Thyroid gland (tissue), 4 donors: ENCODE data around the gene SERTAD4.

Experiments
- CTCF ChIP-seq, 6 experiments: fragments of 200-600 bp in 3 of 6; fragments of 450-650 bp in 3 of 6; sonication (generic) in 3 of 6; IDR thresholded peaks; one replicate each; pipeline ENCODE4 v1.5.1; 2016 to 2019; ENCODE audit warnings: antibody characterized with exemption in 6 of 6, mild to moderate bottlenecking in 2 of 6, inconsistent platforms in 1 of 6, moderate library complexity in 1 of 6
- POLR2A ChIP-seq, 2 donors: fragments of 450-650 bp; IDR thresholded peaks; one replicate each; pipeline ENCODE4 v1.6.1; 2017; ENCODE audit warnings: antibody characterized with exemption in 2 of 2, mild to moderate bottlenecking in 2 of 2, moderate library complexity in 1 of 2

- TF ChIP-seq CTCF (IDR thresholded peaks at IDR 0.05): no peak
- no peak for TF ChIP-seq POLR2A (IDR thresholded peaks at IDR 0.05)
Observed at GRCh38 chr1:210185063-210185462, 47.5 kb upstream of the SERTAD4 start.
